ENCODE results near the gene ARHGEF19. TPM values are rescaled to one million over a fixed set of nuclear protein-coding genes. Genes with fewer than 3 reads are reported as not detected.

Gene ARHGEF19
- total and polyA plus RNA-seq, 2 experiments from 2014 or later = 8.6 to 14.2 TPM

GRCh38 chr1:16239972-16240491 is 27.6 kb upstream of the ARHGEF19 start:
- Histone ChIP-seq H3K9ac (no peak overlapping the region), H3K4me1 (ENCODE audit: insufficient read depth) (peaks cover 18% of the 10 kb centered on the region), H3K4me2 (ENCODE audit: unreplicated experiment) (no peak overlapping the region), H3K9me2 (ENCODE audit: insufficient read depth) (no peaks in the 10 kb centered on the region), H2AFZ (no peak overlapping the region), H3F3A (ENCODE audit: insufficient read depth) (peaks cover 14% of the 10 kb centered on the region), H3K36me3 (ENCODE audit: low read depth) (no peaks in the 10 kb centered on the region), H3K79me2 (ENCODE audit: insufficient read depth) (no peaks in the 10 kb centered on the region), H3K9me3 (ENCODE audit: low read depth) (no peaks in the 10 kb centered on the region), H4K20me1 (ENCODE audit: insufficient read depth) (no peaks in the 10 kb centered on the region), H3K27me3 (replicated peaks; ENCODE audit: insufficient read depth) (no peaks in the 10 kb centered on the region), H3K27ac (no peak overlapping the region), H3K4me3 (no peak overlapping the region)
- in situ Hi-C loops (cut with MboI) = loop anchor here (10.0 kb wide), 1 partner anchor 155 kb away; no protein-coding TSS in a partner anchor
- no peak for DNase-seq
- 71 to 85% methylated on average over 2 of the region's 2 CpGs for WGBS, 2 experiments (ENCODE audit: low coverage in 1 of 2, low lambda C conversion rate in 2 of 2, missing lambda C conversion rate in 2 of 2)
- TF ChIP-seq EZH2 (IDR thresholded peaks at IDR 0.05; ENCODE audit: insufficient read depth, poor library complexity, severe bottlenecking) (no peak), EZH2phosphoT487 (IDR thresholded peaks at IDR 0.05; ENCODE audit: insufficient read depth, low read depth) (no peak)

- H3K4me1 ChIP-seq (ENCODE audit: insufficient read depth) = peaks cover 14% of the 10 kb centered on the region
- H3K27me3 ChIP-seq (replicated peaks; ENCODE audit: insufficient read depth) = no peaks in the 10 kb centered on the region
- H3K9me3 ChIP-seq (ENCODE audit: low read depth) = no peaks in the 10 kb centered on the region
- H3K79me2 ChIP-seq (ENCODE audit: insufficient read depth) = no peaks in the 10 kb centered on the region
- H2AFZ ChIP-seq = peak overlapping the region; percentile 92
- DNase-seq = peak; percentile 64
- H3K4me3 ChIP-seq = peak overlapping the region; percentile 70
- H4K20me1 ChIP-seq (ENCODE audit: insufficient read depth) = no peaks in the 10 kb centered on the region
- TF ChIP-seq EZH2 (IDR thresholded peaks at IDR 0.05; ENCODE audit: insufficient read depth, poor library complexity, severe bottlenecking) = no peak
- TF ChIP-seq EZH2phosphoT487 (IDR thresholded peaks at IDR 0.05; ENCODE audit: insufficient read depth, low read depth) = no peak
- peaks cover 10% of the 10 kb centered on the region for H3F3A ChIP-seq (ENCODE audit: insufficient read depth)
- peak overlapping the region; percentile 77 for H3K9ac ChIP-seq
- peak overlapping the region; percentile 64 for H3K4me2 ChIP-seq (ENCODE audit: unreplicated experiment)
- H3K9me2 ChIP-seq (ENCODE audit: insufficient read depth) = no peaks in the 10 kb centered on the region
- H3K27ac ChIP-seq = peak overlapping the region; percentile 71
- in situ Hi-C loops (cut with MboI) = no loop called here
- H3K36me3 ChIP-seq (ENCODE audit: low read depth) = no peaks in the 10 kb centered on the region
- 28 to 29% methylated on average over 6 of the region's 6 CpGs for WGBS, 2 experiments (ENCODE audit: low coverage in 1 of 2, low lambda C conversion rate in 2 of 2, missing lambda C conversion rate in 2 of 2)
Measured at GRCh38 chr1:16237343-16237830, 24.9 kb upstream of the ARHGEF19 start.

- no peaks in the 10 kb centered on the region for H3K36me3 ChIP-seq (ENCODE audit: low read depth)
- TF ChIP-seq EZH2 (IDR thresholded peaks at IDR 0.05; ENCODE audit: insufficient read depth, poor library complexity, severe bottlenecking) = no peak
- TF ChIP-seq EZH2phosphoT487 (IDR thresholded peaks at IDR 0.05; ENCODE audit: insufficient read depth, low read depth) = no peak
- no peaks in the 10 kb centered on the region for H3K27me3 ChIP-seq (replicated peaks; ENCODE audit: insufficient read depth)
- peaks cover 10% of the 10 kb centered on the region for H3F3A ChIP-seq (ENCODE audit: insufficient read depth)
- H4K20me1 ChIP-seq (ENCODE audit: insufficient read depth) = no peaks in the 10 kb centered on the region
- H3K4me1 ChIP-seq (ENCODE audit: insufficient read depth) = peaks cover 14% of the 10 kb centered on the region
- H3K4me2 ChIP-seq (ENCODE audit: unreplicated experiment) = peak within 1 kb of the TSS; percentile 64
- H3K79me2 ChIP-seq (ENCODE audit: insufficient read depth) = no peaks in the 10 kb centered on the region
- peak within 1 kb of the TSS; percentile 92 for H2AFZ ChIP-seq
- peak within 1 kb of the TSS; percentile 77 for H3K9ac ChIP-seq
- in situ Hi-C loops (cut with MboI) = no loop called here
- peak within 1 kb of the TSS; percentile 70 for H3K4me3 ChIP-seq
- peak; percentile 96 for DNase-seq
- H3K9me2 ChIP-seq (ENCODE audit: insufficient read depth) = no peaks in the 10 kb centered on the region
- H3K9me3 ChIP-seq (ENCODE audit: low read depth) = no peaks in the 10 kb centered on the region
- WGBS, 2 experiments (ENCODE audit: low coverage in 1 of 2, low lambda C conversion rate in 2 of 2, missing lambda C conversion rate in 2 of 2) = 8 to 9% methylated on average over 31 to 56 of the region's 57 CpGs
- peak within 1 kb of the TSS; percentile 71 for H3K27ac ChIP-seq
Measured at GRCh38 chr1:16236511-16237342, 24.3 kb upstream of the ARHGEF19 start, which contains the start of gene CPLANE2. Gene CPLANE2, minus strand, starts transcription at chr1:16237183. Its CDS starts 441 bp downstream, at chr1:16236742.

- H3K27me3 ChIP-seq (replicated peaks; ENCODE audit: insufficient read depth) = no peaks in the 10 kb centered on the region
- H3K27ac ChIP-seq = no peak overlapping the region
- WGBS, 2 experiments (ENCODE audit: low coverage in 1 of 2, low lambda C conversion rate in 2 of 2, missing lambda C conversion rate in 2 of 2) = 39 to 42% methylated on average over 6 of the region's 6 CpGs
- H3K36me3 ChIP-seq (ENCODE audit: low read depth) = no peaks in the 10 kb centered on the region
- peak overlapping the region; percentile 77; the same call in 1 of the 2 replicates for H3K9ac ChIP-seq
- in situ Hi-C loops (cut with MboI) = no loop called here
- no peak for TF ChIP-seq EZH2phosphoT487 (IDR thresholded peaks at IDR 0.05; ENCODE audit: insufficient read depth, low read depth)
- TF ChIP-seq EZH2 (IDR thresholded peaks at IDR 0.05; ENCODE audit: insufficient read depth, poor library complexity, severe bottlenecking) = no peak
- peak overlapping the region; percentile 64 for H3K4me2 ChIP-seq (ENCODE audit: unreplicated experiment)
- H4K20me1 ChIP-seq (ENCODE audit: insufficient read depth) = no peaks in the 10 kb centered on the region
- peaks cover 14% of the 10 kb centered on the region for H3K4me1 ChIP-seq (ENCODE audit: insufficient read depth)
- H2AFZ ChIP-seq = peak overlapping the region; percentile 92
- no peaks in the 10 kb centered on the region for H3K9me2 ChIP-seq (ENCODE audit: insufficient read depth)
- peak overlapping the region; percentile 70 for H3K4me3 ChIP-seq
- DNase-seq = peak; percentile 58
- H3K9me3 ChIP-seq (ENCODE audit: low read depth) = no peaks in the 10 kb centered on the region
- H3F3A ChIP-seq (ENCODE audit: insufficient read depth) = peaks cover 10% of the 10 kb centered on the region
- no peaks in the 10 kb centered on the region for H3K79me2 ChIP-seq (ENCODE audit: insufficient read depth)
Measured at GRCh38 chr1:16235944-16236510, 23.6 kb upstream of the ARHGEF19 start.

Measured in GM23248 (cell line).